LoVo (cell line): ENCODE data around the gene GABRR2.
"Not testable (repeated sequence)": the region's sequence is repeated elsewhere in the genome, so short reads cannot be mapped to it uniquely, and the experiment has no call there.

Source experiments
- DNase-seq: peaks from one replicate; pipeline ENCODE4 v3.0.0-alpha.2; 2016; ENCODE audit warnings: low spot score

The GABRR2 gene

DNA sequence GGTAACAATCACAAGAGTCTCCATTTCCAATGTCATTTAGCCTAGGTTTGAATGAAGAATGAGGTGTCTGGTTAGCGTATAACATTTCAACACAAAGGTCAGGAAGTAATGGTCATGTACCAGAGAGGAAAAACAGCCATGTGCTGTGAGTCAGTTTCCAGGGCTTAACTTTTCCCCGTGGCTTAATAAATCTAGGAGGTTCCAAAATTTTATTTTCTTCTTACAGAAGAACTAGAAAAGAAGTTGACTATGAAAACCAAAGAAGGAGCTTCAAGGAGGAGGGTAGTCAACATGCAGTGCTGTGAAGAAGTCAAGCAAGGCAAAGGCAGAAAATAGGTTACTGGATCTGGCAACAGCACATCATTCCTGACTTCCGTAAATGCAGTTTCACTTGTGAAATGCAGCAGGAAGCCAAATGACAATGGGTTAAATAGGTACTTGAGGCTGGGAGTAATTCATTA is 8.4 kb upstream of the GABRR2 start:
- DNase-seq = no peak

DNA sequence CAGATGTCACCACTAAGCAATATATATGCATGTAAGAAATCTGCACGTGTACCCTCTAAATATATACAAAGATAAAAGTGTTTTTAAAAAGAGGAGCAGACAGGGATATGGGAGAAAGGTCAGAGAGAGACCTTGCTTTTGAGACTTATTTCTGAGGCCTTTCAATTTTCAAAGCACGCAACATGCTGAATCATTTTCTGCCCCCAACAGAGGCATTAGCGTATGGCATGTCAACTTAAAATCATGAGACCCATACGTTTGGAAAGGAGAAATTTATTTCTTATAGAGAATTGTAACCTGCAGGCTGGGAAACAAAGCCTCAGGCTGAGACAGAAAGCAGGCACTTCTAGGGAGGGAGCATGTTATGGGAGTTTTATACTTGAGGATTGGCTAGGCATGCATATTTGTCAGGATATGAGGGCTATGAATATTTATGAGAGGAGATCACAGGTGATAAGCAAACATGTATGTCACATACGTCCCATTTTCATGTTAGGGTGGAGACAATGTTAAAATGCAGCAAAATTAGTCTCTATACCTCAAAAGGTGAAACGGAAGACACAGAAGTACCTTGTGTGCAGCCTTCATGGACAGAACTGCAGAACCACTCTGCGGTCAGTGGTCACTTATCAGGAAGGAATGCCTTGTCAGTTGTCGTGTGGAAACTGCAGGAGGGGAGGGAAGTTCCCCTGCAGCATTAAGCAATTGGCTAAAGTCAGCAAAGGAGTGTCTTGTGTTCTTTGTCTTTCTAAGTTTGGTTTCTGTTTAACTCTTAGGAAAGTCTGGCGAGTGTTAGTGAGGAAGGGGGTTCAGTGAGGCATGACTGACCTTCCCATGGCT is 6.3 kb upstream of the GABRR2 start:
- no peak for DNase-seq

DNA sequence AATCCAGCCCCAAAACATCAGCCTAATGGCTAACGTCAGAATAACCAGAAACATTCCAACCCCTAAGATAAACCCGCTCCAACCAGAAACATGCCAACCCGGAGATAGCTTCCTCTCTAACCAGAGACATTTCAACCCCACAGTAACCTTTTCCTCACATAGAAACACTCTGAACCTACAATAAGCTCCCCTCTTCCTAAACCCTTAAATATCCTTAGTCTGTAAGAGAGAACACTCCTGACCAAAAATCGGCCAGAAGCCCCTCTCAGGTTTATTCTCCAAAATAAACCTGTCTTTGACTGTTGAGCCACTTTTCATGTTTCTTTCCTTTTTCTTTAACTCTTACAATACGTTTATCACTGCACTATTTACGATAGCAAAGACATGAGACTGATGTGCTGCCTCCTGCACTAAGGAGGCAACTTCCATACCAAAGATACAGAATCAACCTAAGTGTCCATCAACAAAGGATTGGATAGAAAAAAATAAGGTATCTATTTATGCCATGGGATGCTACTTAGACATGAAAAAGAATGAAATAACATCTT is 5.0 kb upstream of the GABRR2 start:
- no peak for DNase-seq

DNA sequence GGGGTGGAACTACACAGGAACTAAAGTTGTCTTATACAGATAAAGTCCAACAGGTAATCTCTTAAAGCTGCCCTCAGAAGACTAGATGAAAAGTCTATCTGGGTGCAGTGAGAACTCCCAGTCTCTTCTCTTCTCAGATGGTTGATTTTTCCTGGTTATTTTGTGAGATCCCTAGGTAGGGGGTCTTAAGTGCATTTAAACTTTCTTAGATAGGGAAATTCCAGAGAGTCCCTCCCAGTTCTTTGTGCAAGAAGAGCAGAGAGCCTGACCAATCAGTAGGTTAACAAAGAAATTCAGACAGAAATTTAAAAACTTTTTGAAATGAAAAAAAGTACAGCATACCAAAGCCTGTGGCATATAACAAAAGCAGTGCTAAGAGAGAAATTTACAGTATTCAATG is 2.0 kb upstream of the GABRR2 start:
- DNase-seq = no peak

DNA sequence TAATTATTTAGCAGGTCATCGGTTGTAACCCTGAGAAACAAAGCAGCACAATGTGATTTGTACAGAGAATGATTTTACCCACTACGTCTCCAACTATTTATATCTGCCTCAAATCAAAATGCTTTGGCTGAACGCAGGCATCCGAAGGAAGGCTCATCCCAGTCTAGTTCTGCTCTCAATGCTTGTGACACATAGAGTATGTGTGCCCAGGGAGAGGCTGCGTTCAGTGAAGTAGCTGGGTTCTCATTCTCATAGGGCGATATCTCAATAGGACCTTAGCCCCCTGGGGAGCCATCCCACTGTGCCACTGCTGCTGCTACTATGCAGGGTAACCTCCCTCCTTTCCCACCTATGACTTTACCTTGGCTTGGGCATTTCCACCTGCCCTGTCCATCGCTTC is 407 bp downstream of the GABRR2 start:
- no peak for DNase-seq

DNA sequence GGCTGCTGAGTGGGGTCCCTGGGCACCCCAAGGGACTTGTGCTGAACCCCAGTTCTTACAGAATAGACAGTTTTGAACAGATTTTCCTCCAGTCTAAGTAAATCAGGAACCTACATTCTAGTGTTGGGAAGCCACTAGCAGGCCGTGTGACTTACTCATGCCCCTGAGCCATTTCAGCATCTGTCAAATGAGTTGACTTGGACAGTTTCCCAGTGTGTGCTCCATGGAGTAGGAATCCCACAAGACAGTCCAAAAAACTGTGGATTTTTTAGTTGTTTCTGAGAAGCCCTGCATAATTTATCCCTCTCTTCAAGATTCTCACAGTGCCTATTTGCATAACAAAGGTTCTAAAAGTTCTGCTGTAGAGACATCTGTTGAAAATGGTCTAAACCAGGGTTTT is 2.1 kb downstream of the GABRR2 start:
- DNase-seq = no peak

DNA sequence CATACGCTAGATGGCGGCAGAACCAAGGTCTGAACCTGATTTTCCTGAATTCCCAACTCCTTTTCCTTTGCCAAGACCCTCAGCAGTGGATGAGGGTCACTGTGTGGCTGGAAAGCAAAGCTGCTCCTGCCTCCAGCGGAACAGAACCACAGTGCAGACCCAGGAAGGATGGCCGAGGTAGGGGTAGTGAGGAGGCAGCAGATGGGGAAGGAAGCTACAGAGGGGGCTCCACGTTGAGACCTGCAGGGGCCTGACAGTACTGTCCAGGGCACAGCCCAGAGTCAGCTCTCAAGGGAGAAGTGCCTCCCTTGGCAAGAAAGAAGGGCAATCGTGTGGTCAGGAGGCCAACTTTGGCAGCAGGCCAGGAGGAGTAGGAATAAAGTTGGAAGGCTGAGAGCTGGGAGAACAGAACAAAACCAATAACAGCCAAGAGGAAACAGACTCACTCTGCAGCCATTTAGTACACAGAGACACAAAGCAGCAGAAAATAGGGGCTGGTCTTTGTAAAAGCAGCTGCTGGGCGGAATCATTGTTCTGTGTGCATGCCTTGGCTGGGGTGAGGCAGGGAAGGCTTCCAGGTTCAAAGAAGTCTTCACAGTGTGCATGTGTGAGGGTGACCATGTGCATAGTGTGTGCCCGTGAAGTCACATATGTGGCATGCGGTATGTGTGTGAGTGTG is 3.1 kb downstream of the GABRR2 start:
- no peak for DNase-seq

DNA sequence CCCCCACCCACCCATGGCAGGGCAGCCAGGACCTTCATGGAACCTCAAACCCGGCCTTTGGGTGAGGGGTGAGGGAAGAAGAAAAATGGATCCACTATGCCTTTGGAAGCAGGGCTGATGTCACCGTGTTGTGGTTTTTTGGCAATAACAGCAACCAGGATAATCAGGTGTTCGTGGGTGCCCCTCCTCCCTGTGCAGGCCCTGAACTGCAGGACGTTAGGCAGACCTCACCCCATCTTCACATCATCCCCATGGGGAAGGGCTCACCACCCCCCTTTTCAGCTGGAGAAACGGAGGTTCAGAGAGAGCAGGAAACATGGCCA is 3.6 kb downstream of the GABRR2 start:
- no peak for DNase-seq

DNA sequence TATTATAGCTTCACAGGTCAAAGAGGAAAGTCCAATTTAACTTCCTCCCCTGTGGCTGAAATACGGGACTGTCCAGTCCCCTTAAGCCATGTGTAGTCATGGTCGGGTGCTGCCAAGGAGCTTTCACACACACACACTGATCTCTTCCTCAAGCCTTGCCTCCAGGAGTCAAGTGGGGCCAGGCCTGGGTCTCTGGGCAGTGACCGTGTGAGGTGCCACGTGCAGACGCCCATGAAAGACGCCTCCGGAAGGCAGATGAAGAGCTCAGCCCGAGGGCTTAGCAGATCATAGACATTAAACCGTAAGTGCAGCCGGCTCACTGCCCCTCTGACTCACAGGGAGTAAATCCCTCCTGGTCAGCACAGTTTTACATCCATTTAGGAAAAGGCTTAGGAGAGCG is 4.2 kb downstream of the GABRR2 start:
- no peak for DNase-seq

DNA sequence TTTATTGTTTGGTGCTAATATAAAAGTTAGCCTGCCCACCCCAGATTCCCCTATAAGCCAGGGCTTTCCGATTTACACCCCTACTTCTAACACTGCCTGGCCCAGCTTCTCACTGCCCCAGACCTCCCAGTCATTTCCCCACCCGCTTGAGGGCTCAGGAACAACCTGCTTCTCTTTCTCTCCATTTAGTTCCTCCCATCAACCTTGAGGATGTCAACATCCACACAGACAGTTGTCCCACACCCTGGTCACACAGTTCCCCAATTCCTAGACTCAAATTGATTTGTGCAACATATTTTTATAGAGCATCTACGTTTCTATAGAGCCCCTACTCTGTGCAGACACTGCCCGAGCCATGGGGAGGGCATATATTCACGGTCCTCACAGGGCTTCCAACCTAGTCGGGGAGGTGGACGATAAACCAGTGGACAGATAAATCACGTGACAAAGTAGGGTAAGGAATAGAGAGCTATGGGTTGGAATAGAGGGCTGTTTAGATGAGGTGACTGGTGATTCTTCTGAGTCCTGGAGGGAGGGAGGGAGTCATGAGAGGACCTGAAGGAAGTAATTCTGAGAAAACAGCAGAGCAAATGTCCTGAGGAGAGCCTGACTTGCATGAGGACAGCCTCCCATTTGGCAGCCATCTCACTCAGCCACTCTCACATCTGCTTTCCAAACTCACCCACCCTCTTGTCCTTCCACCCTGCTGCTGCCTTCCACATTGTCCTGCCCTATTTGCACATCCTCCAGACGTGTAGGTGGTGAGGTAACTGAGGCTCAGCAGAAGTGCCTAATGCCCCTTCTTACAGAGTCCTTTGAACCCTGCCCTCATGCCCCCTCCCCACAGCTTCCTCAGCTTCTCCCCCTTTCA is 6.3 kb downstream of the GABRR2 start:
- DNase-seq = no peak

DNA sequence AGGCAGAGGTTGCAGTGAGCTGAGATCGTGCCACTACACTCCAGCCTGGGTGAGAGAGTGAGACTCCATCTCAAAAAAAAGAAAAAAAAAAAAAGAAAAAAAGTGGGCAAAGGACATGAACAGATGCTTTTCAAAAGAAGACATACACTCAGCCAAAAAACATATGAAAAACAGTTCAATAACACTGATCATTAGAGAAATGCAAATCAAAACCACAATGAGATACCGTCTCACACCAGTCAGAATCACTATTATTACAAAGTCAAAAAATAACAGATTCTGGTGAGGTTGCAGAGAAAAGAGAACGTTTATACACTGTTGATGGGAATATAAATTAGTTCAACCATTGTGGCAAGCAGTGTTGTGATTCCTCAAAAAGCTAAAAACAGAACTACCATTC is 10.6 kb downstream of the GABRR2 start:
- not testable (repeated sequence) for DNase-seq

DNA sequence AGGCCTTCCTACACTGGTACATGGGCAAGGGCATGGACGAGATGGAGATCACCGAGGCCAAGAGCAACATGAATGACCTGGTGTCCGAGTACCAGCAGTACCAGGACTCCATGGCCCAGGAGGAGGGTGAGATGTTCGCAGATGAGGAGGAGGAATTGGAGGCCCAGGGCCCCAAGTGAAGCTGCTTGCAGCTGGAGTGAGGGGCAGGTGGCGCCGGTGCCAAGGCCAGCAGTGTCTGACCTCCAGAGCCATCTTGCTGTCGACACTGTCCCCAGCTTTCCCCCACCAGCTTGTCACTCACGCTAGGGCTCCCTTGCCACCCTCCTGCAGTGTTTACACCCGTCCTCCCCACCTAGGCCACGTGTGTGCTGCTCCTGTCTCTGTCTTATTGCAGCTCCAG is 12.2 kb downstream of the GABRR2 start:
- no peak for DNase-seq

DNA sequence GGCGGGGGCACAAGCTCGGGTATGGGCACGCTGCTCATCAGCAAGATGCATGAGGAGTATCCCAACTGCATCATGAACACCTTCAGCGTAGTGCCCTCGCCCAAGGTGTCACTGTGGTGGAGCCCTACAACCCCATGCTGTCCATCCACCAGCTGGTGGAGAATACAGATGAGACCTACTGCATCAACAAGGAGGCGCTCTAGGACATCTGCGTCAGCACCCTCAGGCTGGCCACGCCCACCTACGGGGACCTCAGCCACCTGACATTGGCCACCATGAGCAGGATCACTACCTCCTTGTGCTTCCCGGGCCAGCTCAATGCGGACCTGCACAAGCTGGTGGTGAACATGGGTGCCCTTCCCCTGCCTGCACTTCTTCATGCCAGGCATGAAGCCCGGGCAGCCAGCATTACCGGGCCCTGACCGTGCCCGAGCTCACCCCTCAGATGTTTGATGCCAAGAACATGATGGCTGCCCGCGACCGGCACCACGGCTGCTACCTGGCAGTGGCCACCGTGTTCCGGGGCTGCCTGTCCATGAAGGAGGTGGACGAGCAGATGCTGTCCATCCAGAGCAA is 12.8 kb downstream of the GABRR2 start:
- DNase-seq = no peak

DNA sequence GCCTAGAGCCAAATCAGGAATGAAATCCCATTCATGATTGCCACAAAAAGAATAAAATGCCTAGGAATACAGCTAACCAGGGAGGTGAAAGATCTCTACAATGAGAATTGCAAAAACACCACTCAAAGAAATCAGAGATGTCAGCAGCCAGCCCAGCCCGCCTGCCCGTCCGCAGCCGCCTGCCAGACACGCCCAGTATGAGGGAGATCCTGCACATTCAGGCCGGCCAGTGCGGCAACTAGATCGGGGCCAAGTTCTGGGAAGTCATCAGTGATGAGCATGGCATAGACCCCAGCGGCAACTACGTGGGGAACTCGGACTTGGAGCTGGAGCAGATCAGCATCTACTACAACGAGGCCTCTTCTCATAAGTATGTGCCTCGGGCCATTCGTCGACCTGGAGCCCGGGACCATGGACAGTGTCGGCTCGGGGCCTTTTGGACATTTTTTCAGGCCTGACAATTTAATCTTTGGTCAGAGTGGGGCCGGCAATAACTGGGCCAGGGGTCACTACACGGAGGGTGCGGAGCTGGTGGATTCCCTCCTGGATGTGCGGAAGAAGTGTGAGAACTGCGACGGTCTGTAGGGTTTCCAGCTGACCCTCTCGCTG is 13.4 kb downstream of the GABRR2 start:
- no peak for DNase-seq

DNA sequence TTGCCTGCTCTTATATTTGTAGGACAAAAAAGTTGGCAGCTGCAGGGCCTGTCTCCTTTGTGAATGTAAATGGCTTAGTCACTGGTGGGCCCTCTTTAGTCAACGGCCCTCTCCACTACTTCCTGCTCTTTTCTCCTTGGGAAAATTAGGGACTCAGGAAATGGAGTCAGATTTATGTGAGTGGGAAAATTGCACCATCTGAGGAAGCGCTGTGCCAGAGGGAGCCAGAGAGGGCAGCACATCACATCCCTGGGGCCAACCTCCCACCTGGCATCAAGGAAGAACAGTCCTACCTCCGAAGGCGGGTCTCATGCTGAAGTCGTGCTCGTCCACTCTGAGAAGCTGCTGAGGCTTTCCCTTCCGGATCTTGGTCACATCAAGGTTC is 15.6 kb downstream of the GABRR2 start:
- no peak for DNase-seq

DNA sequence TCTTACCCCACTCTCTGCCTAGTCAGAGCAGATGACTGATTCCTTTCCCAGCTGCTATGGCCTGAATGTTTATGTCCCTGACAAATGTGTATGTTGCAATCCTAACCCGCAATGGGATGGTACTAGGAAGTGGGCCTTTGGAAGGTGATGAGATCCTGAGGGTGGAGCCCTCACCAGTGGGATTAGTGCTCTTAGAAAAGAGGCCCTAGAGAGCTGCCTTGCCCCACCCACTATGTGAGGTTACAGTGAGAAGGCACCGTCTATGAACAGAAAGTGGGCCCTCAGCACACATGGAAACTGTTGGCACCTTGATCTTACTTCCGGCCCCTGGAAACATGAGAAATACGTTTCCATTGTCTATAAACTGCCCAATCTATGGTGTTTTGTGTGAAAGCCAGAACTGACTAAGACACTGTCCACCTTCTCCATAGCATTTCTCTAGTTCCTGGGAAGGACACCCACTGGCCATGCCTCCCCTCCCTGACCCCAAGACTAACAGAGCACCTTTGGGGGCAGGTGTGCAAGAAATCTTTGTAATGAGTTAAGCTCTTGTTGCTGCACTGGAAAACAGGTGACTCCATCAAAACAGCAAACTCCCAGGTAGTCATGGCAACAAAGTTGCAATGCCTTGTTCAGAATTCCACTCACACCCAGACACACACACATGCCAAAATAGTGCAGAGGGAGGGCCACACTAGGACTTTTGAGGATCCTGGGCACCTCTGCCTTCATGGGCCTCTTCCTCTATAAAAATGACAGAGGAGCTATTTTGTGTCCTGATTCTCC is 16.2 kb downstream of the GABRR2 start:
- DNase-seq = peak; percentile 83

DNA sequence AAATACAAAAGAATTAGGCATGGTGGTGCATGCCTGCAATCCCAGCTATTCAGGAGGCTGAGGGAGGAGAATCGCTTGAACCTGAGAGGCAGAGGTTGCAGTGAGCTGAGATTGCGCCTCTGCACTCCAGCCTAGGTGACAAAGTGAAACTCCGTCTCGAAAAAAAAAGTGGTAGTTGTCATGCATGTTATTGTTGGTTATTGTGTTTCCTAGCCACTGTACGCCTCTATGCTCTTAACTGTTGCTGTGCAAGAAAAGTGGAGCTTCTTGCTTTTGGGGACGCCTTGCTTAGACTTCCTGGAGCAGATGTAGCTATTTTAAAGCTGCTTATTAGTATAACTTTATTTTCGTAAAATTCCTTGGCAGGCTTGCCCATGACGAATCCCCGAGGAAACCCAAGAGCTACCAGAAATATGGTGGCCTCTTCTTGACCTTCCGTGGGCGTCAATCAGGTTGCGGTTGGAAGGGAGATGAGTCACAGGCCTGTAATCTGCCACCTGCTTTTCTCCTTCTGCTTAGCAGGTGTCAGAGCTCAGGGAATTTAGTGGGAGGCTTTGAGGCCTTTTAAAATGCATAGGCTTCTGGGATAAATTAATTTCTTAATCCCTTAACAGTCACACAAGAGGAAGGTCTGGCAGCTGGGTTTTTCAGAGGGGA is 17.3 kb downstream of the GABRR2 start:
- peak; percentile 94 for DNase-seq

DNA sequence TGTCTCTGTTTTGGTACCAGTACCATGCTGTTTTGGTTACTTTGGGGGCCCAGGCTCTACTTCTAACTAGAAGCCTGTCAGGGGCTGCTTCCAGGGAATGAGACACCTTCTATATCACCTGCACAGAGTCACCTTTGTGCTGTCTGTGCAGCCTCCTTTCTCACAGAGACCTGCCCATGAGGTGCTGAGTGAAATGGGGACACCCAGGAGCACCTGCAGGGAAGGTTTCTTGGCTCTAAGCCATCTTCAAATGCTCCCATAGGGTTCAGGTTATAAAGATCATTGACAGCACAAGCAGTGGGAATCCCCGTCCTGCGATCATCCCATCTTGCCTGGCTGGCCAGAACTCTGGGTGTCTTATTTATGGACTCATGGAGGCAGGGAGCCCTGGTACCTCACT is 19.1 kb downstream of the GABRR2 start:
- no peak for DNase-seq

DNA sequence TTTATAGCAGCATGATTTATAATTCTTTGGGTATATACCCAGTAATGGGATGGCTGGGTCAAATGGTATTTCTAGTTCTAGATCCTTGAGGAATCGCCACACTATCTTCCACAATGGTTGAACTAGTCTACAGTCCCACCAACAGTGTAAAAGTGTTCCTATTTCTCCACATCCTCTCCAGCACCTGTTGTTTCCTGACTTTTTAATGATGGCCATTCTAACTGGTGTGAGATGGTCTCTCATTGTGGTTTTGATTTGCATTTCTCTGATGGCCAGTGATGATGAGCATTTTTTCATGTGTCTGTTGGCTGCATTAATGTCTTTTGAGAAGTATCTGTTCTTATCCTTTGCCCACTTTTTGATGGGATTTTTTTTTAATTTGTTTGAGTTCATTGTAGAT is 20.0 kb downstream of the GABRR2 start:
- not testable (repeated sequence) for DNase-seq

DNA sequence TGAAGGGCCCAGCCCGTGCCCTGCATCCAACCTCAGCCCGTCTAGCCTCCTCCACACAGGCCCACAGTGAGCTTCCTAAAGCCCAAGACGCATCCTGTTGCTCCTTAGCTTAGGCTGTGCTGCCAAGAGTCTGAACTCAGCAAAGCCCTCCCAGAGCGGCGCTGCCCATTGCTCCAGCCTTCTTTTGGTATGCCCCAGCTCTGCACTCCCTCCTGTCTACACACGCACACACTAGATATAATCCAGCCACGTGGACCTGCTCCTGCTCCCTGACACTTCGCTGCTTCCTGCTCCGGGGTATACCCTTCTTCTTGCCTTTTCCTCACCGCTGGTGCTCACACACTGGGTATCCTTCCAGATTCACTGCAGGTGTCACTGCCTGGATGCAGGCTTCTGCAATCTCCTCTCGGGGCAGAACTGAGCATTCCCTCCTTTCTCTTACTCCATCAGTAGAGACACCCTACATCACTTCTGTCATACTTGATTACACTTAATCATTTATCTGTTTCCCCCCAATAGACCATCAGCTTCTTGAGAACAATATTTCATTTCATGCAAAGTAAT is 23.8 kb downstream of the GABRR2 start:
- DNase-seq = no peak
